Stimulated activated naive CD8-positive, alpha-beta T cell treated with anti-CD3 and anti-CD28 coated beads, Interleukin-15, amount 100 ng/mL, for 72 hours (primary cell): ENCODE measurements around the gene MYPOP.

Experiments
- ATAC-seq: fragments of 150-1000 bp; cut with Tn5 transposase; 2 replicates; pipeline ENCODE4 v1.10.0; 2021; ENCODE audit warnings: mild to moderate bottlenecking, moderate library complexity
- DNase-seq, 2 donors: peaks; one replicate each; pipeline ENCODE4 v3.0.0; 2021 to 2022
- H3K27ac Mint-ChIP-seq, 2 donors: one replicate each; pipeline ENCODE4 v1.8.0; 2022; ENCODE audit warnings: mild to moderate bottlenecking in 2 of 2, mixed read lengths in 2 of 2, moderate library complexity in 2 of 2
- H3K27me3 Mint-ChIP-seq: one replicate; pipeline ENCODE4 v1.8.0; 2022; ENCODE audit warnings: mixed read lengths
- H3K4me1 Mint-ChIP-seq: one replicate; pipeline ENCODE4 v1.8.0; 2022; ENCODE audit warnings: mild to moderate bottlenecking, mixed read lengths
- H3K4me3 Mint-ChIP-seq, 2 donors: one replicate each; pipeline ENCODE4 v1.8.0; 2022; ENCODE audit warnings: mild to moderate bottlenecking in 2 of 2, mixed read lengths in 2 of 2, moderate library complexity in 1 of 2
- H3K9me3 Mint-ChIP-seq, 2 donors: one replicate each; pipeline ENCODE4 v1.8.0; 2022; ENCODE audit warnings: mixed read lengths in 2 of 2

The MYPOP gene

GRCh38 chr19:45919678-45920077 lies 17.3 kb upstream of the MYPOP start:
- Mint-ChIP-seq H3K4me1 (peaks cover 36% of the 10 kb centered on the region), H3K27ac (no peak overlapping the region), H3K27me3 (peaks cover 33% of the 10 kb centered on the region), H3K4me3 (peak overlapping the region in 1 of 2 donors; percentile 13), H3K9me3 (no peaks in the 10 kb centered on the region)
- DNase-seq = no peak
- no peak for ATAC-seq

GRCh38 chr19:45918721-45919120 lies 16.3 kb upstream of the MYPOP start:
- ATAC-seq (no peak), DNase-seq (no peak)
- Mint-ChIP-seq H3K4me1 (peaks cover 36% of the 10 kb centered on the region), H3K27ac (no peak overlapping the region), H3K9me3 (no peaks in the 10 kb centered on the region), H3K27me3 (peaks cover 41% of the 10 kb centered on the region), H3K4me3 (no peak overlapping the region)

GRCh38 chr19:45917421-45918091 lies 15.1 kb upstream of the MYPOP start:
- DNase-seq = no peak
- ATAC-seq = peak; percentile 81
- Mint-ChIP-seq H3K9me3 (no peaks in the 10 kb centered on the region), H3K4me1 (peaks cover 36% of the 10 kb centered on the region), H3K27ac (no peak overlapping the region), H3K4me3 (no peak overlapping the region), H3K27me3 (peaks cover 53% of the 10 kb centered on the region)

DNA sequence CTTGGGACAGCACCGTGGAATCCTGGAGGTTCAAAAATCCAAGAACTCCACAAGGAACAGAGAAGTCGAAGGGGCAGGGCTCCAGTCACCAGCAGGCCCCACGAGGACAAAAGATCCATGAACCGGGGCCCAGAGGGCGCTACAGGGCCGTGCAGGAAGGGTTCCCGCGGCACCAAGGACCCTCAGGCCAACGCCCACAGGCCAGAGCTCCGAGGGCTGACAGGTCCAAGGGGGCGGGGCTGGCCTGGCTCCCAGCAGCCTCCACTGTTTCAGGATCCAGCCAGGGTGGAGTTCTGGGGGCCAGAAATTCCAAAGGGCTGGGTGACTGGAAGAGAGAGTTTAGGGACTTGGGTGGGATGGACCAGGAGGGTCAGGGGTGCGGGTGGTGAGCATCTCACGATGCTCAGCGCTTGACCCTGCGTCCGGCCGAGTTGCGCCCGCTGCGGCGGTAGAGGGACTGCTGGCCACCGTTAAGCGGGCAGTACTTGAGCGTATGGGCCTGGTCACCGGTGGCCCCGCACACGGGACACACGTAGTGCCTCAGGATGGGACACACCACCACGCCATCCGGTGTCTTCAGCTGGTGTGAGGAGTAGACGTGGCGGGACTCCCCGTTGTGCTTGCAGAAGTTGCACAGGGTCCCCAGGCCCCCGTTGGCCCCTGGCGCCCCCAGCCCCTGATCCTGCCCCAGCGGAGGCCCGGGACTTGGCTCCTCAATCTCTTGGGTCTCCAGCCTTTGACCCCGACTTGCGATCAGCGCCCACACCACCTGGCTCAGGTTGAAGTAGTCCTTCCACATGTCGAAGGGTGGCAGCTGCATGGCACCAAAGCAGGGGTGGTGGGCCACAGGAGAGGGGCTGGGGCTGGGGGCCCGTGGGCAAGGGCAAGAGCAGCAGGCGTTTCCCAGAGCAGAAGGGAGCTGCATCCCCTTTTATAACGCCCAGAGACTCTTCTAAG lies 11.7 kb upstream of the MYPOP start, which contains the start of gene NANOS2:
TSS of gene NANOS2 (minus strand) at position 905 of the 957 bp plus-strand sequence. CDS start at position 820, 85 bp downstream.
- no peaks in the 10 kb centered on the region for H3K9me3 Mint-ChIP-seq
- H3K4me3 Mint-ChIP-seq = no peak within 1 kb of the TSS
- DNase-seq = no peak
- no peak within 1 kb of the TSS for H3K27ac Mint-ChIP-seq
- peaks cover 63% of the 10 kb centered on the region for H3K27me3 Mint-ChIP-seq
- no peak for ATAC-seq
- peaks cover 20% of the 10 kb centered on the region for H3K4me1 Mint-ChIP-seq

- DNase-seq (no peak), ATAC-seq (no peak)
- Mint-ChIP-seq H3K27ac (no peak overlapping the region), H3K27me3 (peaks cover 51% of the 10 kb centered on the region), H3K4me3 (no peak overlapping the region), H3K9me3 (no peaks in the 10 kb centered on the region), H3K4me1 (peaks cover 1% of the 10 kb centered on the region)
These were observed 8.9 kb upstream of the MYPOP start for GRCh38 chr19:45911291-45911690.

DNA sequence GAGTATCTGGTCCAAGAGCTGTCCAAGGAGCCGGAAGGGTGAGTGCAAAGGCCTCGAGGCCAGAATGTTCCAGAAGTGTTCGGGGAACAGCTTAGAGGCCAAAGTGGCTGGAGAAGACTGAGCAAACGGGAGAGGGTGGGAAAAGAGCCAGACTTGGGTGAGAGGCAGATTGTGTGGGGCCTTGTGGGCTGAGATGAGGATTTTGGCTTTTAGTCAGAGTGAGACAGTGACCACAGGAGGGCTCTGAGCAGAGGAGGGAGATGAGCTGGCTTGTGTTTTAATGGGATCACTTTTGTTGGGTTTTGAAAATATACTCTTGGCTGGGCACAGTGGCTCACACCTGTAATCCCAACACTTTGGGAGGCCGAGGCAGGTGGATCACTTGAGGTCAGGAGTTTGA lies 6.5 kb upstream of the MYPOP start:
- Mint-ChIP-seq H3K27me3 (peaks cover 42% of the 10 kb centered on the region), H3K4me1 (no peaks in the 10 kb centered on the region), H3K9me3 (no peaks in the 10 kb centered on the region), H3K27ac (no peak overlapping the region), H3K4me3 (no peak overlapping the region)
- ATAC-seq (peak; percentile 39), DNase-seq (no peak)

DNA sequence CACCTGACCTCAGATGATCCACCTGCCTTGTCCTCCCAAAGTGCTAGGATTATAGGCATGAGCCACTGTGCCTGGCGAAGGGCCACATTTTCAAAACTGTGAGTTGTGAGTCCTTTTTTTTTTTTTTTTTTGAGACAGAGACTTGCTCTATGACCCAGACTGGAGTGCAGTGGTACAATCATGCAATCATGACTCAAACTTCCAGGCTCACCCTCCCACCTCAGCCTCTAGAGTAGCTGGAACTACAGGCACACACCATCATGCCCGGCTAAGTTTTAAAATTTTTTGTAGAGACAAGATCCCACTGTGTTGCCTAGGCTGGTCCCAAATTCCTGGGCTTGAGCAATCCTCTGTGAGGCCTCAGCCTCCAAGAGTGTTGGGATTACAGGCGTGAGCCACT lies 3.8 kb upstream of the MYPOP start:
- Mint-ChIP-seq H3K9me3 (no peaks in the 10 kb centered on the region), H3K4me3 (no peak overlapping the region), H3K4me1 (peaks cover 19% of the 10 kb centered on the region), H3K27me3 (peaks cover 23% of the 10 kb centered on the region), H3K27ac (no peak overlapping the region)
- ATAC-seq = no peak
- no peak for DNase-seq

DNA sequence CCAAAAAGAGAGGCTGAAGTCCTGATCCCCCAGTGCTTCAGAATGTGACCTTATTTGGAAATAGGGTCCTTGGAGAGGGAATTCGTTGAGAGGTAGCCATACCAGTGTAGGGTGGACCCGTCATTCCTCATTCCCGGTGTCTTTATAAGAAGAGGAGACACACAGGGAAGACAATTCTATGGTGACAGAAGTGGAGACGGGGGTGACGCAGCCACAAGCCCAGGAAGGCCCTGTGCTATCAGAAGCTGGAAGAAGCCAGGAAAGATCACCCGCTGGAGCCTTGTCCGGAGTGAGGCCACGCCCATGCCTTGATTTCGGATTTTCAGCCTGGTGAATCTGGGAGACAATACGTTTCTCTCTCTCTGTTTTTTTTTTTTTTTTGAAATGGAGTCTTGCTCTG lies 2.6 kb upstream of the MYPOP start:
- peaks cover 31% of the 10 kb centered on the region for H3K4me1 Mint-ChIP-seq
- H3K9me3 Mint-ChIP-seq = no peaks in the 10 kb centered on the region
- ATAC-seq (no peak), DNase-seq (no peak)
- H3K27ac Mint-ChIP-seq = no peak overlapping the region
- peaks cover 13% of the 10 kb centered on the region for H3K27me3 Mint-ChIP-seq
- H3K4me3 Mint-ChIP-seq = no peak overlapping the region

- Mint-ChIP-seq H3K27me3 (peaks cover 8% of the 10 kb centered on the region), H3K9me3 (no peaks in the 10 kb centered on the region), H3K27ac (peak overlapping the region in 1 of 2 donors; percentile 96), H3K4me1 (peaks cover 33% of the 10 kb centered on the region), H3K4me3 (peak overlapping the region; percentile 95 to 96)
- DNase-seq = peak; percentile 100
- ATAC-seq = peak; percentile 88
These were observed 525 bp upstream of the MYPOP start for GRCh38 chr19:45902651-45903625.

DNA sequence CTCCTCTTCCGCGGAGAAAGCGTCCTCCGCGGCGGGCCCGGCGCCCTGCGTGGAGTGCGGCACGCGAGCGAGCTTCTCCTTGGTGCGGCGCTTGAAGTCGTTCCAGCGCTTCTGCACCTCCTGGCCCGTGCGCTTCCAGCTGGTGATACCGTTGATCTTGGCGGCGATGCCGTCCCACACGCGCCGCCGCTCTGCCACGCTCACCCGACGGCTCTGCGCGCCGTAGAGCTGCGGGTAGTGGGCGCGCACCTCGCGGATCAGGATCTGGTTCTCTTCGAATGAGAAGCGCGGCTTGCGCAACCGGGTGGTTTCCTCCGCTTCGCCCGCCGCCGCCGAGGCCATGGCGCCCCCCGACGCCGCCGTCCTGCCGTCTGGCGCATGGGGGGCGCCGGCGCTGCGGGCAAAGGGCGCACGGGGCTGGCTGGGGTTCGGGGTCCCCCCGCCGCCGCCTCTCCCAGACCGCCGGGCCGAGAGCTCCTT lies 941 bp downstream of the MYPOP start:
- Mint-ChIP-seq H3K9me3 (no peaks in the 10 kb centered on the region), H3K4me3 (peak overlapping the region; percentile 79 to 96), H3K27ac (no peak overlapping the region), H3K27me3 (peaks cover 8% of the 10 kb centered on the region), H3K4me1 (peaks cover 33% of the 10 kb centered on the region)
- peak; percentile 39 to 63 for DNase-seq
- peak; percentile 29 for ATAC-seq

DNA sequence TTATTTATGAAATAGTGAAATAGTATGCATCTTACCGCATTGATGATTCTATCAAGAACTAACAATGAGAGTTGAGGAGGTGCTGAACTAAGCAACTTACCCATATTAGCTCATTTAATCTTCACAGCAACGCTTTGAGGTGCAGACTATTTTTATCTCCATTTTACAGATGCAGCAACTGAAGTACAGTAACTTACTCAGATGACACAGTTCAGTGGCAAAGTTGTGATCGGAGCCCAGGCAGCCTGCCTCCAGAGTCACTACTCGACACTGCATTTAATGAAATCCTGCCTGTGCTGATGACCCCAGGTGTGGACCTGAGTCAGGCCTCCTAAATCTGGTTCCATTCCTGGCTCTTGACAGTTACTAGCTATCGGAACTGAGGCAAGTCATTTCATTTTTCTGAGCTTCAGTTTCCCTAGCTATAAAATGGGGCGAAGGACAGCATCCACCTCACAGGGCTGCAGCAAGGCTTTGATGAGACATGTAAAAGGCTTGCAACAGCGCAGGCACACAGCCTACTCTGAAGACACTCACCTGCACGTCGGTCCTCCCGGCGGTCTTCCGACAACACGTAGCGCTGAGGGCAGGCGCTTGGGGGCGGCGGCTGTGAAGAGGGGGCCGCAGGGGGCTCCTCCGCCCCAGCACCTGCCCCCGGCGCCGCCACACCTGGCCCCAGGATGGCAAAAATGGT lies 1.5 kb downstream of the MYPOP start:
- DNase-seq (no peak), ATAC-seq (no peak)
- H3K27ac Mint-ChIP-seq = no peak overlapping the region
- H3K4me1 Mint-ChIP-seq = peaks cover 33% of the 10 kb centered on the region
- peaks cover 8% of the 10 kb centered on the region for H3K27me3 Mint-ChIP-seq
- no peaks in the 10 kb centered on the region for H3K9me3 Mint-ChIP-seq
- H3K4me3 Mint-ChIP-seq = peak overlapping the region; percentile 35 to 79

DNA sequence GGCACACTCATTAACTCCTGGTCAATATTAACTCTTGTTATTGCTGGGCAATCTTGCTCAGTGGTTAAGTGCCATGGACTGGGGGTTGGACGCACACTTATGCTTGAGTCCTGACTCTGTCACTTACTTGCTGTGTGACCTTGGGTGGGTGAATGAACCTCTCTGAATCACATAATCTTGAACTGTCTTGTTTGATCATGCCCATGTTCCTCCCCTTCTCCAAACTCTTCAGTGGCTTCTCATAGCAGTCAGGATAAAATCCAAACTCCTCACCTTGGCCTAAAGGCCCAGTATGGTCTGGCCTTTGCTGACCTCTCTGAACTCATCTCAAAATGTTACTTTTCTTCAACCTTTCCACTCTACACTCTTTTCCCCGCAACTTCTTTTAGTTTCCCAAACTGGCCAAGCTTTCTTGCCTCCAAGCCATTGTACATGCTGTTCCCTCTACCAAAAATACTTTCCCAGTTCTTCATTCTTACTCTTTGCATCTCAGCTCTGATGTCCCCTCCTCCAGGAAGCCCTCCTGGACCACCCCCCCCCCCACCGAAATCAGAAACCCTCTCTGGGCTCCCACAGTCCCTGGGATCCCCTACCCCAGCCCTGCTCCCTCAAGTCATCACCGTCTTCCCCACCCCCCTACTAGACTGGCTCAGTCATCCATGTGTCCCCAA lies 2.4 kb downstream of the MYPOP start:
- no peaks in the 10 kb centered on the region for H3K9me3 Mint-ChIP-seq

DNA sequence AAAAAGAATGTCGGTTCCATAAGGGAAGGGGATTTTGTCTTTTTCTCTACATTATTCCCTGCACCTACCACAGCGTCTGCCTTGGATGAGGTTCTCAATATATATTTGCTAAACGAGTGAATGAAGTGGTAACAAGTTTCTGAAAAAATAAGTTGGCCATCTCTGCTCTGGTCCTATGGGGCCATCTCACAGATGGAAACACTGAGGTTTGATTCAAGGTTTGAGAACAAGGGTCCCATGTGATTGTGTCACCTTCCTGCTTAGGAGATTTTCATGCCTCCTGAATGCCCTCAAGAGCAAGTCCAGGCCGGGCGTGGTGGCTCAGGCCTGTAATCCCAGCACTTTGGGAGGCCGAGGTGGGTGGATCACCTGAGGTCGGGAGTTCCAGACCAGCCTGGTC lies 3.2 kb downstream of the MYPOP start:
- DNase-seq (no peak), ATAC-seq (no peak)
- Mint-ChIP-seq H3K27me3 (peaks cover 7% of the 10 kb centered on the region), H3K9me3 (no peaks in the 10 kb centered on the region), H3K4me3 (no peak overlapping the region), H3K27ac (no peak overlapping the region), H3K4me1 (peaks cover 33% of the 10 kb centered on the region)

More for the DNA sequence above, 2.4 kb downstream of the MYPOP start:
- Mint-ChIP-seq H3K27ac (no peak overlapping the region), H3K4me1 (peaks cover 33% of the 10 kb centered on the region), H3K4me3 (peak overlapping the region in 1 of 2 donors; percentile 35), H3K27me3 (peaks cover 8% of the 10 kb centered on the region)
- DNase-seq (no peak), ATAC-seq (no peak)

- no peak for DNase-seq
- Mint-ChIP-seq H3K4me3 (no peak overlapping the region), H3K4me1 (peaks cover 30% of the 10 kb centered on the region), H3K27me3 (no peaks in the 10 kb centered on the region), H3K27ac (no peak overlapping the region), H3K9me3 (no peaks in the 10 kb centered on the region)
- no peak for ATAC-seq
These were observed 5.1 kb downstream of the MYPOP start for GRCh38 chr19:45897261-45897812.
